DMS79 treated with DMSO at 0.1 percent for 48 hours (cell line): Measurements from ENCODE around the gene SLC27A5.
"Not testable (repeated sequence)": the region's sequence is repeated elsewhere in the genome, so short reads cannot be mapped to it uniquely, and the experiment has no call there.

Experiments used
- DNase-seq: peaks from one replicate; lab custom pipeline; 2025; lab: John Stamatoyannopoulos, UW

SLC27A5 gene

GRCh38 chr19:58522709-58523108 is 10.9 kb upstream of the SLC27A5 start:
- no peak for DNase-seq

GRCh38 chr19:58521651-58522050 is 9.9 kb upstream of the SLC27A5 start:
- DNase-seq = no peak

GRCh38 chr19:58520257-58520599 is 8.4 kb upstream of the SLC27A5 start:
- DNase-seq = peak; percentile 49

- DNase-seq = peak; percentile 97
Measured at GRCh38 chr19:58519355-58520256, 7.8 kb upstream of the SLC27A5 start, which contains the start of gene ZBTB45. Gene ZBTB45, minus strand, starts transcription at chr19:58519810. Its CDS starts 2,137 bp downstream, at chr19:58517673.

DNA sequence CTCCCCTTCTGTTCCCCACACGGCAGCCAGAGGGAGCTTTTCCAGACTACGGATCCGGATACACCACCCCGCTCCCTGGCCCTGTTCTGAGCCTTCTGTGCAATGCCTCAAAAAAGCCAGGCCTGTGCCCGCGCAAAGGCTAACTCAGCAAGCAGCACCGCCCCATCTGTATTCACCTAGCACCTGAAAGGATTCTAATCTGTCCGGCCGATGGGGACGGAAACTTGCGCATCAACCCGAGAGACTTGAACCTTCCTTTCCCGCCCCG is 7.2 kb upstream of the SLC27A5 start:
- peak; percentile 50 for DNase-seq

DNA sequence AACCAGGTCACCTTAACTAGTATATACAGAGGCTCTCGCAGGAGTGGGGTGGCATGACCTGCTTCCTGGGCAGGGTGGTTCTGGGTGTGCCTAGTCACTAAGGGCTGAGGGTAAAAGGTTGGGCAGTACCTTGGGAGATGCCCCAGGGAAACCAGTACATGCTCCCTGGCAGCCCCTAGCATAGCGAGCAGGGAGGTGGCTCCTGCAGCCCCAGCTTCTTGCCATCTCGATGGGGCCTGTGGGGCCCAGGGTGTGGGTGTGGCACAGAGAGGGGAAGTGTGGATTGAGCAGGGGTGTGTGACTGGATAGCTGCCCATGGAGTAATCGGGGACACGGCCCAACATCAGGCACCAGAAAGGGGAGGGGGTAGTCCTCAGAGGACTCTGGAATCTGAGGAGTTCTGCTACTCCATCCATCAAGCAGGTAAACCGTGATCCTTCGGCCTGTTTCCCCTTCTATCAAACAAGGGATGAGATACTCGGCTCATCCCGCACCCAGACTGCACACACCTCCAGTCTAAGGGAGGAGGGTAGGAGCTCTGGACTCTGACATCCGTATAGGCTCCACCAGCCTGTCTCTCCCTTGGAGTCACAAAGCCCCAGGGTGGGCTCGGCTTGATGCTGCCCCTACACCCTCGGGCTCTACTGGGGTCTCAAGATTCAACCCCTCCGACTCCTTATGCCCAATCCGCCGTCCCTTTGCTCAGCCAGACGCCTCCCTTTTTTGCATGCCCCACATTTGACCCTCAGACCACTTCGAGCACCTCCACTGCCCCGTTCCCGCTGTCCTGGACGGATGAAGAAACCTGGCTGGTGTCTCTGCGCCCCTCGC is 6.7 kb upstream of the SLC27A5 start:
- DNase-seq = peak; percentile 16

GRCh38 chr19:58516964-58517833 is 5.4 kb upstream of the SLC27A5 start:
- DNase-seq = no peak

GRCh38 chr19:58516246-58516836 is 4.5 kb upstream of the SLC27A5 start:
- DNase-seq = no peak

DNA sequence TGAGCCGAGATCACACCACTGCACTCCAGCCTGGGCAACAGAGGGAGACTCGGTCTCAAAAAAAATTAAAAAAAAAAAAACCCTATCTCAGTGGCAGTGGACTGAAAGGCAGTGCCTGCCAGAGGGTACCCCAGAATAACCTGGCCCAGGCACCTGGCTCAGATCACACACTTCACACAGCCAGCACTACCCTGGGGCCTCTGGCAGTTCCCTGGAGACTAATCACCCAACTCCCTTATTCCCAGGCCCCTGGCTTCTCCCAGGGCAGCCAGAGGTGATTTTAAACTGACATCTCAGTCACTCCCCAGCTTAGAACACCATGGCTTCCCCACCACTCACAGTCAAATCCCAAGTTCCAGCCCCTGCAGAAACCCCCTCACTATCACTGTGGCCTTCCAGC is 3.5 kb upstream of the SLC27A5 start:
- DNase-seq = no peak

DNA sequence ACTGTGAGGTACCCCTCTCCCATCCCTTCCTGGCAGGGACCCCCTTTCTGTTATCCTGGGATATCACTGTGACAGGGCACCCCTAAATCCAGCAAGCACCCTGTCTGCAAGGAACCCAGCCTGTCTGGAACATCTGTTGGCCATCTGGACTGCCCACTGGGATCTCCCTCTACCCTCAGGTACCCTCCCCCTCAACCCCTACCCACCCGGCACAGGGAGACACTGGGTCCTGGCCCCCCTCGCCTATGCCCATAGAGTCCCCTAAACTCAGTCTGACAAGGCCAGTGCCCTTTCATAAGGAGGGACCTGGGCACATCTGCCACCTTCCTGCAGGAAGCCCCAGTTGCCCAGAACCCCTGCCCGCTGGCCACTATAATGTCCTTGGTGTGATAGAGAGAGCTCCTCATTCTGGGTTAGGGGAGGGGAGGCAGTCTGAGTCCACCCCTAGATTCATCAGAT is 2.8 kb upstream of the SLC27A5 start:
- no peak for DNase-seq

DNA sequence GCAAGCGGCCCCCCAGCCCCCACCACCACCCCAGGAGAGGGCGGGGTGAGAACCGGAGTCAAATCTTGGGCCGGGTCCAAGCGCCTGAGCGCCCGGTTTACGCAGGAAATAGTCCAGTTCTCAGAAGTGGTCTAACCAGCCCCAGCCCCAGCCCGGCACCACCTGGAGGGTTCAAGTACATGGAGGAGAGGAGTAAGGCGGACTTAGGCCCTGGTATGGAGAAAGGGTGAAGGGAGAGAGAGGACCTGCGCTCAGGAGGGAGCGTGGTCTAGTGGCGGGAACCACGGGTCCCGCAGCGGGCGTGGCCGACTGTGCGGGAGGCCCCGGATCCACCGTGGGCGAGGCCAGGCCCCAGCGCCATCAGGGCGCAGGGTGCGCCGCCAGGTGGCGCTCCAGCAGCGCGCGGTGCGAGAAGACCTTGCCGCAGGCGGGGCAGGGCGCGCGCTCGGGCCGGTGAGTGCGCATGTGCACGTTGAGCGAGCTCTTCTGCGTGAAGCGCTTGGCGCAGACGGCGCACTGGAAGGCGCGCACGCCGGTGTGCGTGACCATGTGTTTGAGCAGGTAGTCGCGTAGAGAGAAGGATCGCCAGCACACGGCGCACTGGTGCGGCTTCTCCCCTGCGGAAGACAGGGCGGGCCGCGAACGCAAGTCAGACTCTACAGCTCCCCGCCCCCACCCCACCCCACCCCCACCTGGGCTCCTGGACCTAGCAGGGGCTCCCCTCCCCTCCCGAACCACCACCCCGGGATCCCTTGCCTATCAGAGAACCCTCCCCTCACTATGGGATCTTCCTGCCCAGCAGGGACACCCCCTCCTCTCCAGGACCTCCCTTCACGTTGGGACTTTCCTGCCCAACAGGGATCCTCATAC is 2.1 kb upstream of the SLC27A5 start:
- DNase-seq = peak; percentile 87

GRCh38 chr19:58513213-58513693 is 1.5 kb upstream of the SLC27A5 start:
- DNase-seq = peak; percentile 29

DNA sequence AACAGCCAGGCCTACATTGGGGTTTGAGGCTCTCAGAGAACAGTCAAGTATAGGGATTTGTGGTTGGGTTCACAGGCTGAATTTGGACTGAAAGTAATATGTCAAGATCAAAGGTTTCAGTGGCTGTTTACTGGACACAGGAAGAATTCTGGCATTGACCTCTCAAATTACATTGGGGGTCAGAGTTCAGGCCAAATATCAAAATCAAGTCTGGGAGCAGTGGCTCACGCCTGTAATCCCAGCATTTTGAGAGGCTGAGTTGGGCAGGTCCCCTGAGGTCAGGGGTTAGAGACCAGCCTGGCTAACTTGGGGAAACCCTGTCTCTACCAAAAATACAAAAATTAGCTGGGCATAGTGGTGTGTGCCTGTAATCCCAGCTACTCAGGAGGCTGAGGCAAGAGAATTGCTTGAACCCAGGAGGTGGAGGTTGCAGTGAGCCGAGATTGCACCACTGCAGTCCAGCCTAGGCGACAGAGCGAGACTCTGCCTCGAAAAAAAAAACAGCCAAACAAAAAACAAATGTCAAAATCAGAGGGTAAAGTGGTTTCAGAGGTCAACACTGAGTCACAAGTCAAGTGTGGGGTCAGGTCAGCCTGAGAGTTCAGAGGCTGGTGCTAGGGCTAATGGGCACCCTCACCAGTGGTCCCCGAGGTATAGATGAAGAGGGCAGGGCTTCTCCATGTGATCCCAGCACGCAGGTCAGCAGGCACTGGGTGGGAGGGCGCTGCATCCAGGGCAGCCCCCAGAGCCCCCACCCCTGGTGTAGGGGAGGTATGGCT is 1.5 kb downstream of the SLC27A5 start:
- DNase-seq = no peak

- no peak for DNase-seq
Measured at GRCh38 chr19:58509731-58510083, 2.1 kb downstream of the SLC27A5 start.

DNA sequence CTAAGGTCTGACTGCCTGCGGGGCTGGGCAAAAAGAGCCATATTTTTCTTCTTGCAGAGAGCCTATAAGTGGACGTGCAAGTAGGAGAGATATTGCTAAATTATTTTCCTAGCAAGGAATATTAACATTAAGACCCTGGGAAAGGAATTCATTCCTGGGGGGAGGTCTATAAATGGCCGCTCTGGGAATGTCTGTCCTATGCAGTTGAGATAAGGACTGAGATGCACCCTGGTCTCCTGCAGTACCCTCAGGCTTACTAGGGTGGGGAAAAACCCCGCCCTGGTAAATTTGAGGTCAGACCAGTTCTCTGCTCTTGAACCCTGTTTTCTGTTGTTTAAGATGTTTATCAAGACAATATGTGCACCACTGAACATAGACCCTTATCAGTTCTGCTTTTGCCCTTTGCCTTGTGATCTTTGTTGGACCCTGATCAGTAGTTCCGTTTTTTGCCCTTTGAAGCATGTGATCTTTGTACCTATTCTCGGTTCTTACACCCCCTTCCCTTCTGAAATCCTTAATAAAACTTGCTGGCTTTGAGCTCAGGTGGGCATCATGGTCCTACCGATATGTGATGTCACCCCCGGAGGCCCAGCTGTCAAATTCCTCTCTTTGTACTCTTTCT is 4.1 kb downstream of the SLC27A5 start:
- DNase-seq = not testable (repeated sequence)

GRCh38 chr19:58500242-58500641 is 11.6 kb downstream of the SLC27A5 start:
- DNase-seq = no peak

GRCh38 chr19:58499021-58499927 is 12.5 kb downstream of the SLC27A5 start:
- DNase-seq = peak; percentile 97

DNA sequence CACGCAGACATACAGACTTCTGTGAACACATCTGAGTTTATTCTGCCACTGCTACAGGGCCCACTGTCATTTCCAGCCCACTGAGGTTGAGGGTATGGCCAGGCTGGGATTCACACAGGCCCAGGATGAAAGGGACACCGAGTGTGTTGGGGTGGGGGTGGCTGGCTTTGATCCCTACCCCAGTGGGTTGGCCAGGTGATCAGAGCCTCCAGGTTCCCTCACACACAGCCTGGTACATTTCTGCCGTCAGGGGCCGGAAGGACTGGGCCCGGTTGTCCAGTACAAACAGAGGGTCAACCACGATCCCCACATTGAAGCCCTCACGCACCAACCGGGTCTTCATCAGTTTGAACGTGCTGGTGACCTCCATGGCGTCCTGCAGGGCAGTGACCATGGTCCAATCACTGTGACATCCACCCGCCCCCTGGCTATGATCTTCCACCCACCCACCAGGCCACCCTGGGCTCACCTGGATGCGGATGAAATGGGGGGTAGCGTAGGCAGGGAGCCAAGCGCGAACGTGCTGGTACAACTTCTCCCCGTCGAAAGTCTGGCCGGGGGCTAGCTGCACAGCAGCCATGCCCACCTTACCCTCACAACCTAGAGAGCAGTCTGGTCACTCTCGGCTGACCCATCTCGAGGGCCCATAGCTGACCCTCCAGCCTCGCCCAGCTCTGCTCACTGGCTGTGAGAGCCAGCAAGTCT is 13.3 kb downstream of the SLC27A5 start:
- no peak for DNase-seq
